Measurements from ENCODE around the gene FMN2.

Gene FMN2

GRCh38 chr1:240508201-240508600 lies 416.5 kb downstream of the FMN2 start:
- Histone ChIP-seq H4K20me1 (ENCODE audit: insufficient read depth, low read length) (no peaks in the 10 kb centered on the region), H3K9me3 (ENCODE audit: insufficient read depth, low read length) (no peaks in the 10 kb centered on the region), H3K79me2 (ENCODE audit: low read length) (no peaks in the 10 kb centered on the region), H3K4me1 (ENCODE audit: low read length) (no peaks in the 10 kb centered on the region), H3K9ac (ENCODE audit: low read length) (no peak overlapping the region), H3K36me3 (replicated peaks; ENCODE audit: low read depth, low read length) (no peaks in the 10 kb centered on the region), H3K4me2 (ENCODE audit: low read length) (no peak overlapping the region), H3K4me3 (ENCODE audit: low read length) (no peak overlapping the region), H3K27me3 (ENCODE audit: low read depth, low read length) (peaks cover 15% of the 10 kb centered on the region; the same call in 1 of the 2 replicates), H3K27ac (ENCODE audit: low read length) (no peak overlapping the region), H2AFZ (ENCODE audit: low read depth, low read length) (no peak overlapping the region)
- TF ChIP-seq CTCF (IDR thresholded peaks at IDR 0.05; ENCODE audit: low read depth, low read length), result no peak
- TF ChIP-seq EZH2phosphoT487 (IDR thresholded peaks at IDR 0.05; ENCODE audit: low read depth), result no peak

- Histone ChIP-seq H3K4me1 (ENCODE audit: low read length) (no peaks in the 10 kb centered on the region), H3K36me3 (replicated peaks; ENCODE audit: low read depth, low read length) (no peaks in the 10 kb centered on the region), H3K27ac (ENCODE audit: low read length) (no peak overlapping the region), H3K4me3 (ENCODE audit: low read length) (no peak overlapping the region), H3K4me2 (ENCODE audit: low read length) (no peak overlapping the region), H3K9me3 (ENCODE audit: insufficient read depth, low read length) (no peaks in the 10 kb centered on the region), H3K79me2 (ENCODE audit: low read length) (no peaks in the 10 kb centered on the region), H2AFZ (ENCODE audit: low read depth, low read length) (no peak overlapping the region), H4K20me1 (ENCODE audit: insufficient read depth, low read length) (no peaks in the 10 kb centered on the region), H3K9ac (ENCODE audit: low read length) (no peak overlapping the region), H3K27me3 (ENCODE audit: low read depth, low read length) (peaks cover 11% of the 10 kb centered on the region; the same call in 1 of the 2 replicates)
- TF ChIP-seq CTCF (IDR thresholded peaks at IDR 0.05; ENCODE audit: low read depth, low read length), result no peak
- no peak for TF ChIP-seq EZH2phosphoT487 (IDR thresholded peaks at IDR 0.05; ENCODE audit: low read depth)
These were observed 417.3 kb downstream of the FMN2 start for GRCh38 chr1:240508950-240509349.

- no peaks in the 10 kb centered on the region for H4K20me1 ChIP-seq (ENCODE audit: insufficient read depth, low read length)
- no peaks in the 10 kb centered on the region for H3K4me1 ChIP-seq (ENCODE audit: low read length)
- no peaks in the 10 kb centered on the region for H3K79me2 ChIP-seq (ENCODE audit: low read length)
- H3K4me2 ChIP-seq (ENCODE audit: low read length), result no peak overlapping the region
- H3K36me3 ChIP-seq (replicated peaks; ENCODE audit: low read depth, low read length), result no peaks in the 10 kb centered on the region
- no peak overlapping the region for H2AFZ ChIP-seq (ENCODE audit: low read depth, low read length)
- H3K4me3 ChIP-seq (ENCODE audit: low read length), result no peak overlapping the region
- TF ChIP-seq EZH2phosphoT487 (IDR thresholded peaks at IDR 0.05; ENCODE audit: low read depth) (no peak), CTCF (IDR thresholded peaks at IDR 0.05; ENCODE audit: low read depth, low read length) (no peak)
- no peak overlapping the region for H3K27ac ChIP-seq (ENCODE audit: low read length)
- no peaks in the 10 kb centered on the region for H3K9me3 ChIP-seq (ENCODE audit: insufficient read depth, low read length)
- H3K9ac ChIP-seq (ENCODE audit: low read length), result no peak overlapping the region
- peaks cover 12% of the 10 kb centered on the region for H3K27me3 ChIP-seq (ENCODE audit: low read depth, low read length)
These were observed 420.1 kb downstream of the FMN2 start for GRCh38 chr1:240511789-240512188.

GRCh38 chr1:240515505-240515904 lies 423.8 kb downstream of the FMN2 start:
- Histone ChIP-seq H3K9me3 (ENCODE audit: insufficient read depth, low read length) (no peaks in the 10 kb centered on the region), H3K79me2 (ENCODE audit: low read length) (no peaks in the 10 kb centered on the region), H3K36me3 (replicated peaks; ENCODE audit: low read depth, low read length) (no peaks in the 10 kb centered on the region), H2AFZ (ENCODE audit: low read depth, low read length) (no peak overlapping the region), H3K27ac (ENCODE audit: low read length) (no peak overlapping the region), H3K4me2 (ENCODE audit: low read length) (no peak overlapping the region), H3K4me3 (ENCODE audit: low read length) (no peak overlapping the region), H4K20me1 (ENCODE audit: insufficient read depth, low read length) (no peaks in the 10 kb centered on the region), H3K27me3 (ENCODE audit: low read depth, low read length) (peaks cover 15% of the 10 kb centered on the region), H3K9ac (ENCODE audit: low read length) (no peak overlapping the region), H3K4me1 (ENCODE audit: low read length) (no peaks in the 10 kb centered on the region)
- TF ChIP-seq EZH2phosphoT487 (IDR thresholded peaks at IDR 0.05; ENCODE audit: low read depth) (no peak), CTCF (IDR thresholded peaks at IDR 0.05; ENCODE audit: low read depth, low read length) (no peak)
